Measurements from ENCODE around the gene COQ6. TPM values are rescaled to one million over a fixed set of nuclear protein-coding genes. Genes with fewer than 3 reads are reported as not detected.
"Not testable (repeated sequence)": the region's sequence is repeated elsewhere in the genome, so short reads cannot be mapped to it uniquely, and the experiment has no call there.

Gene COQ6
- total RNA-seq, 1 donor from 2014 or later = 13.4 TPM

- Histone ChIP-seq H3K27me3 (ENCODE audit: control insufficient read depth, insufficient read depth, low read length) (no peaks in the 10 kb centered on the region), H3K36me3 (ENCODE audit: control insufficient read depth, insufficient read depth, low read length) (peaks cover 4% of the 10 kb centered on the region), H3K4me3 (ENCODE audit: low read depth, low read length) (no peak overlapping the region)
- DNase-seq (ENCODE audit: low read depth) = no peak
- no peak for FAIRE-seq
- no peak for TF ChIP-seq CTCF (IDR thresholded peaks at IDR 0.05; ENCODE audit: insufficient read depth, low read length, severe bottlenecking)
Measured at GRCh38 chr14:73988065-73988464, 38.0 kb downstream of the COQ6 start.

- not testable (repeated sequence) for FAIRE-seq; H3K36me3 ChIP-seq (ENCODE audit: control insufficient read depth, insufficient read depth, low read length); DNase-seq (ENCODE audit: low read depth); H3K27me3 ChIP-seq (ENCODE audit: control insufficient read depth, insufficient read depth, low read length); H3K4me3 ChIP-seq (ENCODE audit: low read depth, low read length)
Measured at GRCh38 chr14:73988656-73989055, 38.6 kb downstream of the COQ6 start.

DNA sequence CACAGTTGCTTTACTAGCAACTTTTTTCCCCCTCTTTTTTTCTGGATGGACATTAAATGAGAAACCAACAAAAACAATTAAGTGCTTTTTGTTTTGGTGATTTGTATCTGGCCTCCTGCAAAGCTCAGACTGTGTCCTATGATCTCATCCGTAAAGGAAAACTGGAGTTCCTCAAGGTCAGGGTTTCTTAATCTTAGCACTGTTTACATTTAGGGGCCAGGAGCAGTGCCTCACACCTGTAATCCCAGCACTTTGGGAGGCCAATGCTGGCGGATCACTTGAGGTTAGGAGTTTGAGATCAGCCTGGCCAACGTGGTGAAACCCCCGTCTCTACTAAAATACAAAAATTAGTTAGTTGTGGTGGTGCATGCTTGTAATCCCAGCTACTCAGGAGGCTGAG, 41.0 kb downstream of the COQ6 start:
- DNase-seq (ENCODE audit: low read depth) (no peak), FAIRE-seq (no peak)
- peaks cover 4% of the 10 kb centered on the region for H3K36me3 ChIP-seq (ENCODE audit: control insufficient read depth, insufficient read depth, low read length)
- no peak for TF ChIP-seq CTCF (IDR thresholded peaks at IDR 0.05; ENCODE audit: insufficient read depth, low read length, severe bottlenecking)
- H3K27me3 ChIP-seq (ENCODE audit: control insufficient read depth, insufficient read depth, low read length) = no peaks in the 10 kb centered on the region
- no peak overlapping the region for H3K4me3 ChIP-seq (ENCODE audit: low read depth, low read length)

DNA sequence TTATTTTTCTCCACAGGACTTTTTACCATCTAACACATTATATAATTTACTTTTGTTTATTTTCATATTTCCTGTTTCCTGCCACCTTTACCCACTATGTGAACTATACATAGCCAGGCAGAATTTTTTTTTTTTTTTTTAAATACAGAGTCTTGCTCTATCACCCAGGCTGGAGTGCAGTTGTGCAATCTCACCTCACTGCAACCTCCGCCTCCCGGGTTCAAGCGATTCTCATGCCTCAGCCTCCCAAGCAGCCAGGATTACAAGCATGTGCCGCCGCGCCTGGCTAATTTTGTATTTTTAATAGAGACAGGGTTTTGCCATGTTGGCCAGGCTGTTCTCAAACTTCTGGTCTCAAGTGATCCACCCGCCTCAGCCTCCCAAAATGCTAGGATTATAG, 44.8 kb downstream of the COQ6 start:
- not testable (repeated sequence) for FAIRE-seq; H3K36me3 ChIP-seq (ENCODE audit: control insufficient read depth, insufficient read depth, low read length); H3K27me3 ChIP-seq (ENCODE audit: control insufficient read depth, insufficient read depth, low read length); H3K4me3 ChIP-seq (ENCODE audit: low read depth, low read length); DNase-seq (ENCODE audit: low read depth)

DNA sequence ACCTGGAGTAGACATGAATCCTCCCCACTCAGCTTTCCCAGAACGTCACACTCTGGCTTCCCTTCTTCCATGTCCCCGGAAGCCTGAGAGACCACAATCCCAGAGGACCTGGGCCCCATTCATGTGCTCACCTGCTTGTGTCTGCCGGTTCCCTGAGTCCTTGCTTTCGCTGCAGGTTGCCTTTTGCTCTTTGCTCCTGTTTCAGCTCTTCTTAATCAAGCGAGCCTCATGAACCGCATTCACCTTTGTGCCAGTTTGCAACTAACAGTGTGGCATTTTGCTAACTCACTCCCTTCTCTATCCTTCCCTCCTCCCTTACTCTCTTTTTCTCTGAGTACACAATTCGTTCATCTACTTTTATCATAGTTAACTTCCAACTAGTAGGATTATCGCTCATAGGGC, 45.9 kb downstream of the COQ6 start:
- H3K27me3 ChIP-seq (ENCODE audit: control insufficient read depth, insufficient read depth, low read length) = no peaks in the 10 kb centered on the region
- H3K36me3 ChIP-seq (ENCODE audit: control insufficient read depth, insufficient read depth, low read length) = no peaks in the 10 kb centered on the region
- TF ChIP-seq CTCF (IDR thresholded peaks at IDR 0.05; ENCODE audit: insufficient read depth, low read length, severe bottlenecking) = no peak
- H3K4me3 ChIP-seq (ENCODE audit: low read depth, low read length) = no peak overlapping the region
- no peak for DNase-seq (ENCODE audit: low read depth)
- FAIRE-seq = no peak

DNA sequence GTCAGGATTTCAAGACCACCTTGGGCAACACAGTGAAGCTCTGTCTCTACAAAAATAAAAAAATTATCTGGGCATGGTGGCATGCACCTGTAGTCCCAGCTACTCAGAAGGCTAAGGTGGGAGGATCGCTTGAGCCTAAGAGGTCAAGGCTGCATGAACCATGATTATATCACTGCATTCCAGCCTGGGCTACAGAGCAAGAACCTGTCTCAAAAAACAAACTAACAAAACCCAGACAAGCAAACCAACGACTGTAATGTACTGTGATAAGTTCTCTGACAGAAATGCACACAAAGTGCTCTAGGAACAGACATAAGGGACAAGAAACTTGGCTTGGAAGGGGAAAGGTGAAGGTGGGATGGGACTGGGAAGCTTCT, 46.6 kb downstream of the COQ6 start:
- no peak overlapping the region for H3K4me3 ChIP-seq (ENCODE audit: low read depth, low read length)
- H3K36me3 ChIP-seq (ENCODE audit: control insufficient read depth, insufficient read depth, low read length) = no peaks in the 10 kb centered on the region
- no peak for DNase-seq (ENCODE audit: low read depth)
- H3K27me3 ChIP-seq (ENCODE audit: control insufficient read depth, insufficient read depth, low read length) = no peaks in the 10 kb centered on the region
- FAIRE-seq = no peak
- no peak for TF ChIP-seq CTCF (IDR thresholded peaks at IDR 0.05; ENCODE audit: insufficient read depth, low read length, severe bottlenecking)

- DNase-seq (ENCODE audit: low read depth) (no peak), FAIRE-seq (no peak)
- no peak for TF ChIP-seq CTCF (IDR thresholded peaks at IDR 0.05; ENCODE audit: insufficient read depth, low read length, severe bottlenecking)
- H3K27me3 ChIP-seq (ENCODE audit: control insufficient read depth, insufficient read depth, low read length) = no peaks in the 10 kb centered on the region
- H3K36me3 ChIP-seq (ENCODE audit: control insufficient read depth, insufficient read depth, low read length) = no peaks in the 10 kb centered on the region
- H3K4me3 ChIP-seq (ENCODE audit: low read depth, low read length) = no peak overlapping the region
Measured at GRCh38 chr14:73997108-73997943, 47.2 kb downstream of the COQ6 start.

Measured in bronchial epithelial cell (primary cell).